ENCODE results near the gene CITED2.
A peak's percentile ranks its signal among the peaks of the same experiment; 100 is the strongest.
"Not testable (repeated sequence)": the region's sequence is repeated elsewhere in the genome, so short reads cannot be mapped to it uniquely, and the experiment has no call there.

Gene CITED2

GRCh38 chr6:139367810-139368351 lies 6.6 kb downstream of the CITED2 start:
- no peak for DNase-seq

- no peak for DNase-seq
These were observed 9.5 kb downstream of the CITED2 start for GRCh38 chr6:139364982-139365379.

GRCh38 chr6:139364302-139364981 lies 10.0 kb downstream of the CITED2 start:
- peak in 1 of 56 donors; percentile 3 for DNase-seq

- DNase-seq, result not testable (repeated sequence)
These were observed 10.7 kb downstream of the CITED2 start for GRCh38 chr6:139363797-139364196.

- DNase-seq, result not testable (repeated sequence)
These were observed 11.3 kb downstream of the CITED2 start for GRCh38 chr6:139363123-139363522.

GRCh38 chr6:139361211-139361610 lies 13.2 kb downstream of the CITED2 start:
- DNase-seq, result peak in 2 of 56 donors; percentile 18 to 31

GRCh38 chr6:139356924-139357323 lies 17.5 kb downstream of the CITED2 start:
- DNase-seq, result no peak

- no peak for DNase-seq
These were observed 18.5 kb downstream of the CITED2 start for GRCh38 chr6:139355777-139356445.

GRCh38 chr6:139355172-139355571 lies 19.3 kb downstream of the CITED2 start:
- no peak for DNase-seq

GRCh38 chr6:139354189-139354588 lies 20.3 kb downstream of the CITED2 start:
- no peak for DNase-seq

GRCh38 chr6:139349464-139350020 lies 24.9 kb downstream of the CITED2 start:
- DNase-seq, result no peak

GRCh38 chr6:139346392-139346791 lies 28.1 kb downstream of the CITED2 start:
- no peak for DNase-seq

- no peak for DNase-seq
These were observed 30.1 kb downstream of the CITED2 start for GRCh38 chr6:139344186-139344963.

GRCh38 chr6:139343052-139343750 lies 31.2 kb downstream of the CITED2 start:
- DNase-seq, result no peak

- DNase-seq, result no peak
These were observed 33.4 kb downstream of the CITED2 start for GRCh38 chr6:139341060-139341459.

GRCh38 chr6:139338795-139339194 lies 35.7 kb downstream of the CITED2 start:
- DNase-seq, result no peak

GRCh38 chr6:139337830-139338229 lies 36.6 kb downstream of the CITED2 start:
- no peak for DNase-seq

- no peak for DNase-seq
These were observed 37.4 kb downstream of the CITED2 start for GRCh38 chr6:139337001-139337400.

- no peak for DNase-seq
These were observed 38.0 kb downstream of the CITED2 start for GRCh38 chr6:139336488-139336887.

GRCh38 chr6:139335447-139336210 lies 38.8 kb downstream of the CITED2 start:
- DNase-seq, result no peak
